GM18498 (cell line): ENCODE measurements around the gene CACNA1C.
A peak's percentile ranks its signal among the peaks of the same experiment; 100 is the strongest.
"Not testable (repeated sequence)": the region's sequence is repeated elsewhere in the genome, so short reads cannot be mapped to it uniquely, and the experiment has no call there.

Experiments
- ATAC-seq: cut with Tn5 transposase; IDR thresholded peaks from one replicate; pipeline ENCODE4 v1.9.1; 2021; ENCODE audit warnings: mild to moderate bottlenecking, moderate library complexity; ENCODE audit not compliant: unreplicated experiment

The CACNA1C gene

GRCh38 chr12:2691006-2691344, 638.2 kb downstream of the CACNA1C start:
- ATAC-seq = peak; percentile 32

- peak; percentile 88 for ATAC-seq
Measured at GRCh38 chr12:2691345-2692071, 638.7 kb downstream of the CACNA1C start.

GRCh38 chr12:2692080-2692479, 639.3 kb downstream of the CACNA1C start:
- ATAC-seq = no peak

GRCh38 chr12:2693244-2693860, 640.6 kb downstream of the CACNA1C start:
- ATAC-seq = no peak

GRCh38 chr12:2693980-2694610, 641.3 kb downstream of the CACNA1C start:
- ATAC-seq = no peak

- no peak for ATAC-seq
Measured at GRCh38 chr12:2696136-2696535, 643.3 kb downstream of the CACNA1C start.

- ATAC-seq = no peak
Measured at GRCh38 chr12:2697057-2697800, 644.4 kb downstream of the CACNA1C start.

GRCh38 chr12:2698566-2698965, 645.8 kb downstream of the CACNA1C start:
- ATAC-seq = no peak

GRCh38 chr12:2710701-2711100, 657.9 kb downstream of the CACNA1C start:
- ATAC-seq = no peak

- ATAC-seq = no peak
Measured at GRCh38 chr12:2719392-2719791, 666.6 kb downstream of the CACNA1C start.

GRCh38 chr12:2722806-2723205, 670.0 kb downstream of the CACNA1C start:
- no peak for ATAC-seq

GRCh38 chr12:2732290-2732689, 679.5 kb downstream of the CACNA1C start:
- ATAC-seq = no peak

GRCh38 chr12:2733493-2734355, 680.9 kb downstream of the CACNA1C start:
- no peak for ATAC-seq

GRCh38 chr12:2735432-2735831, 682.6 kb downstream of the CACNA1C start:
- no peak for ATAC-seq

- no peak for ATAC-seq
Measured at GRCh38 chr12:2737656-2738241, 685.0 kb downstream of the CACNA1C start.

- no peak for ATAC-seq
Measured at GRCh38 chr12:2739069-2739468, 686.3 kb downstream of the CACNA1C start.

- ATAC-seq = no peak
Measured at GRCh38 chr12:2739832-2740641, 687.2 kb downstream of the CACNA1C start.

GRCh38 chr12:2742037-2742436, 689.2 kb downstream of the CACNA1C start:
- ATAC-seq = not testable (repeated sequence)

- no peak for ATAC-seq
Measured at GRCh38 chr12:2743478-2743877, 690.7 kb downstream of the CACNA1C start.
